ES-I3 (cell line): Measurements from ENCODE around the gene GDF2.

Source experiments
- H3K36me3 ChIP-seq: 2 replicates; pipeline ENCODE4 v1.6.1; 2013; ENCODE audit warnings: mild to moderate bottlenecking, low read length, control low read depth, moderate library complexity; ENCODE audit not compliant: insufficient read depth
- H3K4me1 ChIP-seq: 2 replicates; pipeline ENCODE4 v1.6.1; 2013; ENCODE audit warnings: mild to moderate bottlenecking, control low read depth, low read length; ENCODE audit not compliant: insufficient read depth
- H3K9ac ChIP-seq: 2 replicates; pipeline ENCODE4 v1.6.1; 2013; ENCODE audit warnings: low read depth, mild to moderate bottlenecking, low read length, moderate library complexity
- H3K9me3 ChIP-seq: 2 replicates; pipeline ENCODE4 v1.6.1; 2013; ENCODE audit warnings: mild to moderate bottlenecking, low read length, moderate library complexity; ENCODE audit not compliant: control insufficient read depth, insufficient read depth

Gene GDF2

DNA sequence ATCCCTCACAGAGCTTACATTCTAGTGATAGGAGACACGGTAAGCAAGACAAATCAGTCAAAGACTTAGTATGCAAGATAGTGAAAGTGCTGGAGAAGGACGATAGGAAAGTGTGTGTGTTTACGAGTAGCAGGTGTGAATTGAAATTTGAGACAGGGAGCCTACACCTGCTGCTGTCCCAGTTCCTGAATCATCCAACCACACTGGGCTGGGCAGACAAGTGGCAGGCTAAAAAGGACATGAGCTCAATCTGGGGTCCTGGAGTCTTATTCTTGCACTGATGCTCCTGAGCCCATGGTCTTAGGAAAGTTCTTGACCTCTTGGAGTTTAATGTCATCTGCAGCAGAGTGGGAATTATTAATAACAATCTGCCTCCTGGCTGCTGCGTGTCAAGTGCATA is 42.1 kb downstream of the GDF2 start:
- Histone ChIP-seq H3K36me3 (no peaks in the 10 kb centered on the region), H3K4me1 (no peaks in the 10 kb centered on the region), H3K9ac (no peak overlapping the region), H3K9me3 (no peaks in the 10 kb centered on the region)

DNA sequence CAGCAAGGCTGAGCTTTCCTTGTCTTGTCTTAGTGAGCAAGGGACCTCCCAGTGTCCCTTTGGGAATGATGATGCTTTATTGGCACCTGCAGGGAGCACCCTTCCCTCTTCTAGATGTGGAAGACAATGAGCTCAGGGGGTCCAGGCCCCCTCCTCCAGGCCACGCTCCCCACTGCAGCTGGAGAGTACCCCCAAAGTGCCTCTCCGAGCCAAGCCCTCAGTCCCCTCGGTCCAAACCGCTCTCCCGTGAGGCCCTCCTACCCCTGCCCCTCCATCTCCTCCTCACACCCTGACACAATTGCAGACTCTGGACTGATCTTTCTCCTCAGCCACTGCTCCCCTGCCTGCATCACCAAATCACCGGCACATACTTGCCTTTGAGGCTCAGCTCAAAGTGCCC is 42.7 kb downstream of the GDF2 start:
- no peak overlapping the region for H3K9ac ChIP-seq
- H3K9me3 ChIP-seq, result no peaks in the 10 kb centered on the region
- no peaks in the 10 kb centered on the region for H3K36me3 ChIP-seq
- no peaks in the 10 kb centered on the region for H3K4me1 ChIP-seq

DNA sequence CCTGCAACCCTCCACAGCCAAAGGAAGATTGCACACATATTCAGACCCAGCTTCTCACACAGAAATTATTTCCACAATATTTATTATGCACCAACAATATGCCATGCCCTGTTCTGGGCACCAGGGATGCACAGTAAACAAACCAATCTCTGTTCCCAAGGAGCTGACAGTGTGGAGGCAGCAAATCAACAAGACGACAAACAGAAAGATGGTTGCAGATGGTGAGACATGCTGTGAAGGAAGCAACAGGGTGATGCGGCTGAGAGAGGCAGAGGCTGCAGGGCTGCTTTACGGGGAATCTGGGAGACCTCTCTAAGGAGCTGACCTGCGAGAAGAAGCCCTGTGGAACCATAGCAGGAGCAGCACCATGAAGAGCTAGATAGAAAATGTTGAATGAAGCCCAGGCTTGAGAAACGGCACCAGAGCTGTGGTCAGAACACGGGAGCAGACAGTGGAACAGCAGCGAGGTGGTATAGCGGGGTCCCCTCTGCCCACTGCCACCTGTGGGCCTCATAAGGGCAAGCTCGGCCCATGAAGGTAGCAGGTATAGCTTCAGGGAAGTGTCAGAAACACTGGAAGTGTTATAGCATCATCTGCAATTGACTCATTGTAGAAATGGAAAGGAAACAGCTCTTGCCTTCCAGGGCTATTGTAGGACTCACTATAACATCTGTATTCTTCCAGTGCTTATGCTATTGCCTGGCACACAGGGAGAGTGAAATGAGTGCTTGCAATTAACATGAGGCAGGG is 43.4 kb downstream of the GDF2 start:
- H3K4me1 ChIP-seq, result no peaks in the 10 kb centered on the region
- no peaks in the 10 kb centered on the region for H3K36me3 ChIP-seq
- H3K9me3 ChIP-seq, result no peaks in the 10 kb centered on the region
- no peak overlapping the region for H3K9ac ChIP-seq

DNA sequence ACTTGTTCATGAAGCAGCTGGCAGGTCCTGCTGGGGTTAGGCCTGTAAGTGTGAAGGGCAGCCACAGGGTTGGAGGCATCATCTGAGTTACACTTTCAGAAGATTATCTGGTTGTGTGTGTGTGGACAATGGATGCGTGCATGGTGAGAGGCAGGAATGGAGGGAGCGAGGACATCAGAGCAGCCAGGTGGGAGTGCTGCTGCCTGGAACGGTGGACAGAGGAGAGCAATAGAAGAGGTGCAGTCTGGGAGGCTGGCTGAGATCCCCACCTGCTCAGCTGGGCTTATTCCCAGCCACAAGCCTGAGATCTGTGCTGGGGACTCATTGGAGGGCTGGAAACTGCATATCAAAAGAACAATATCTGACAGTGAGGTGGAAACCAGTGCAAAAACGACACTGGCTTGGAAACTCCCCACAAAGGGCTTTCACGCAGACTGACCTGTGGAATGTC is 44.0 kb downstream of the GDF2 start:
- H3K4me1 ChIP-seq, result no peaks in the 10 kb centered on the region
- no peak overlapping the region for H3K9ac ChIP-seq
- no peaks in the 10 kb centered on the region for H3K9me3 ChIP-seq
- H3K36me3 ChIP-seq, result no peaks in the 10 kb centered on the region

DNA sequence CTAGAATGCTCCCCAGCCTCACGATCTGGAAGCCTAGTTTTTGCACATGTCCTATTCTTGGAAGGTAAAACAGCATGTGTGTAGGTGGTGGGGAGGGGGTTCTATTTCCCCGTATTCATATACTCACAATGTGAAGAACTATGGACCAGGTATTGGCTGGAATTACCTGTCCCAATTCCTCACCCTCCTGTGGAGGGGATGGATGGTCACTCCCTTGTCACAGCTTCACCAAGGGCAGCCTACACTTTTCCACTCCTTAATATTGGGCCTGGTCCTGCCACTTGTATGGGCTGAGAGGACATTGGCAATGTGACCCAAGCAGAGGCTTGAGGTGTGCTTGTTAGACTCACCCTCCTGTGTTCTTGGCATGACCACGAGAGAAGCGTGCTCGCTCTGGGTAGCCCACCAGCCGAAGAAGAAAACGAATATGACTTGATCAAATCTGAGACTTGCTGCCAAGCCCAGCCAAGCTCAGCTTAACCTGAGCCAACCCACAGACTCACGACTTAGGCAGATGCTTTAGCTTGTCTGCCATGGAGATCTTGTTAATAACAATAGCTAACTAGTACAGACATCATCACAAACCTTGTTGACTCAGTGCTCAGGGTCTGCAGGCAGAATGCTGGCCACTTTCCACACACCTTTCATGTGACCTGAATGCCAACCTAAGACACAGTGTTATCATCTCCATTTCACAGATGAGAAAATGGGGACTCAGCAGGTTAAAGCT is 44.6 kb downstream of the GDF2 start:
- no peaks in the 10 kb centered on the region for H3K4me1 ChIP-seq
- no peaks in the 10 kb centered on the region for H3K9me3 ChIP-seq
- no peaks in the 10 kb centered on the region for H3K36me3 ChIP-seq
- no peak overlapping the region for H3K9ac ChIP-seq

DNA sequence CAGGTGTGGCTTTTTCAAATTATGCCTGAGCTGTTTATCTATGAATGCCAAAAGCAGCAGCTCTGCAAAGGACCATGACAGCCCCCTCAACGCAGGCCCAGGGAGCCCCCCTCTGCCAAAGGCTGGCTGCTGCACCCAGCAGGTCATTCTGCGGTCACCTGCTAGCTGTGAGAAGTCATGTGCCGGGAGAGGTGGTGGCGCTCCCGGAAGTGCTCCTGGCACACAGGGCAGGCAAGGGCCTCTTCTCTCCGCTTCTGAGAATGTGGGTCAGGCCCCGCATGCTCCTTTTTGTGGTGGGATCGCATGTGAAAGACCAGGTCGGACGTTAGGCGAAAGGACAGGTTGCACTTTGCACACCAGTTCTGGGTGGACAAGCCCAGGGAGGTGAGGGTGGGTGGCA is 45.4 kb downstream of the GDF2 start:
- Histone ChIP-seq H3K36me3 (no peaks in the 10 kb centered on the region), H3K4me1 (peaks cover 6% of the 10 kb centered on the region; the same call in 1 of the 2 replicates), H3K9me3 (no peaks in the 10 kb centered on the region), H3K9ac (no peak overlapping the region)

DNA sequence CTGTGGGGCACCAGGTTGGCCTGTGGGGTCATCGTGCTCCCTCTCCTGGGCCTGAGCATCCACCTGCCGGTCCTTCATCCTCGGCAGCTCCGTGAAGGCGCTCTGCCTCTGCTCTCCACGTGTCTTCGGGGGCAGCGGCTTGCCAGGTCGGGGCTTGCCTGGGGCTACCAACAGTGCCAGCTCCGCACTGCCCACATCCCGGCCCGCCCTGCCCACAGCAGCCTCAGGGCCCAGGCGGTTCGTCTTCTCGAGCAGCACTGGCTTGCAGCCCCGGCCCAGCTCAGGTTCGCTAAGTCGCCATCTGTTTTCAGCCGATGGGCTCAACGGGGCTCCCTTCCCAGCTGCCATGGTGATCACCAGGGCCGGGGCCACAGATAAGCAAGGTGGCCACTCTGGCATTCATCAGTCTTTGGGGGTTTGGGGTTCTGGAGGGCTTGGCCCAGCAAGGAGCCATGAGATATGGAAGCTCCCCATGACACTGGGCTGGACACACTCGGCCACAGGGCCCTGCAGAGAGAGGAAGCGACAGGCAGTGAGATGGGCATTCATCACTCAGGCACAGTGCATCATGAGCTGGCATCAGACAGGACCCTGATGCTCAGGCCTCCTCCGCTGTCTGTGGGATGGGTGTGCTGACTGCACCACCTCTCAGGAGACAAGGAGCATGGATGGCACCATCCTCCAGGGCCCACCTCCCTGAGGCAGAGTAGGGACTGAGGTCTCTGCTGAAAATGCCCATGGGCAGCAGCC is 46.4 kb downstream of the GDF2 start:
- H3K36me3 ChIP-seq, result no peaks in the 10 kb centered on the region
- H3K4me1 ChIP-seq, result peaks cover 10% of the 10 kb centered on the region; the same call in 1 of the 2 replicates
- no peak overlapping the region for H3K9ac ChIP-seq
- H3K9me3 ChIP-seq, result no peaks in the 10 kb centered on the region

DNA sequence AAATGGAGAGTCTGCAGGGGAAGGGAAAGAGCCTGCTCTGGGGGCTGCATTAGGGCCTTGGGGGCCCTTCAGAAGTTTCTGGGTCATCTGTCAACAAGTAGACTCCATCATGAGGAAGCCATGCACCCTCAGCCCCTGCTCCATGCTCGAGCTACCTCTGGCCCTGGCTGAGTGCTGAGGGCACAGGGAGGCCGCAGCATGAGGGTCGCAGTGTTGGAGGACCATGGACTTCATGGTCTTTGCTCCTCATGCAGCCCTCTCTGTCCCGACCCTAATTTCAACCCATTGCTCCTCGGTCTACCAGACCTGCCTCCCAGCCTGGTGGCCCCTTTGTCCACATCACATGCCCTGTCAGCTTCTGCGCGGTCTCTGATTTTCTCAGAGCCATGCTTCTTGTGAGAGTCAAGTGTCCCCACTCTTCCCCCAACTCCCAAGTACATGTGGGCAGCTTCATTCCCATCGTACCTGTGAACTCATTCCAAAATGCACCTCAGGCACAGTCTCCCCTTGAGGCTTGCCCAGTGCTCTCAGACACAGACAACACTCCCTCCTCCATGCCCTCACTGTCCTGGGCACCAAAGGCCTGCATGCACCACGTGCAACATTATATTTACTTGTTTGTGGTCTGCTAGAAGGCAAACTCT is 47.1 kb downstream of the GDF2 start:
- Histone ChIP-seq H3K36me3 (no peaks in the 10 kb centered on the region), H3K4me1 (peaks cover 10% of the 10 kb centered on the region; the same call in 1 of the 2 replicates), H3K9me3 (no peaks in the 10 kb centered on the region), H3K9ac (no peak overlapping the region)

DNA sequence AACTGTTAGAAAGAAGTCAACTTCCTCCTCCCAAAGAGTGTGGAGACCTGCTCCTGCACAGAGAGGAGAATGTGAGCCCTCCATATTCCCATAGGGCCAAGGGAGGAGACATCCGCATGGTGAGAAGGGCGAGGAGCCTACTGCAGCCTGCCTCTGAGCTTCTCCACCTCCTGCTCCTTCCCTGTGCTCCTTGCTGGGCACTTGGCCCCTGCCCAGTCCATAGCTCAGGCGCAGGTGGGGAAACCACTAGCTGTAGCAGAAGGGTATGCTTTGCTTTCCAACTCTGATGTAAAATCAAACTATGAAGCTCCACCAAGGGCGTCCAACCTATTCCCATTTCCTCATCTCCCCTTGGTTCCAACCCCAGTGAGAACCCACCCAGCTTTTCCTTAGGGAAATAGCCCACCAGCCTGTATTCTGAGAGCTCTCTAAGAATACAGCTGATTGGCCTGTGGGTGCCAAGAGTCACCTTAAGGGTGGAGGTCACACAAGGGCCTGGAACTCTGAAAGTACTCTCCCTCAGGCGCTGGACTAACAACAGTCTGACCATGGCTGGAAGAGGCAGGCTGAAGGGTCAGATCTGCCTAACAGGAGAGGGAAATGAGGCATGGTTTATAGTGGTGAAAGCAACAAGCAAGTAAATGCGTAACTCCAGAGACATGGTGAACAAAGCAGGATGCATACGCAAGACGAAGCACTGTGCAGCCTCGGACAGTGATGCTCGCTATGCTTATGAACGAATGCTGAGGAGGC is 47.9 kb downstream of the GDF2 start:
- Histone ChIP-seq H3K9ac (no peak overlapping the region), H3K9me3 (no peaks in the 10 kb centered on the region), H3K36me3 (no peaks in the 10 kb centered on the region), H3K4me1 (peaks cover 10% of the 10 kb centered on the region; the same call in 1 of the 2 replicates)

DNA sequence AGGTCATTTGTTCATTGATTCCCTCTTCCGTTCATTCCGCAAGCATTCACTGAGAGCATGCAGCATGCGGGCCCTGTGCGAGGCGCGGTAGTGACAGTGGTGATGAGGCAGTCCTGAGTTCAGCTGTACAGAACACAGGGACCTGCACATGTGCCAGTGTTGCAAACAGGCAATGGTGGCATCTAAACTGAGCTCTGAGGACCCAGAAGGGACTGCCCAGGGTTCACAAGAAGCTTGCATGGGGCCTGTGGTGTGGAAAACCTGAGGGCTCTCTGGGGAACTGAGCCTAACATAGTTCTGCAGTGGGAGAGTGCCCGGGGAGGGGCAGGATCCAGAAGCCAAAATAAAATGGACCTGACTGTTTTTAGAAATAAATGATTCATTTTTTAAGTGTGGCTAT is 48.6 kb downstream of the GDF2 start:
- Histone ChIP-seq H3K9ac (no peak overlapping the region), H3K36me3 (no peaks in the 10 kb centered on the region), H3K4me1 (peaks cover 10% of the 10 kb centered on the region; the same call in 1 of the 2 replicates), H3K9me3 (no peaks in the 10 kb centered on the region)

DNA sequence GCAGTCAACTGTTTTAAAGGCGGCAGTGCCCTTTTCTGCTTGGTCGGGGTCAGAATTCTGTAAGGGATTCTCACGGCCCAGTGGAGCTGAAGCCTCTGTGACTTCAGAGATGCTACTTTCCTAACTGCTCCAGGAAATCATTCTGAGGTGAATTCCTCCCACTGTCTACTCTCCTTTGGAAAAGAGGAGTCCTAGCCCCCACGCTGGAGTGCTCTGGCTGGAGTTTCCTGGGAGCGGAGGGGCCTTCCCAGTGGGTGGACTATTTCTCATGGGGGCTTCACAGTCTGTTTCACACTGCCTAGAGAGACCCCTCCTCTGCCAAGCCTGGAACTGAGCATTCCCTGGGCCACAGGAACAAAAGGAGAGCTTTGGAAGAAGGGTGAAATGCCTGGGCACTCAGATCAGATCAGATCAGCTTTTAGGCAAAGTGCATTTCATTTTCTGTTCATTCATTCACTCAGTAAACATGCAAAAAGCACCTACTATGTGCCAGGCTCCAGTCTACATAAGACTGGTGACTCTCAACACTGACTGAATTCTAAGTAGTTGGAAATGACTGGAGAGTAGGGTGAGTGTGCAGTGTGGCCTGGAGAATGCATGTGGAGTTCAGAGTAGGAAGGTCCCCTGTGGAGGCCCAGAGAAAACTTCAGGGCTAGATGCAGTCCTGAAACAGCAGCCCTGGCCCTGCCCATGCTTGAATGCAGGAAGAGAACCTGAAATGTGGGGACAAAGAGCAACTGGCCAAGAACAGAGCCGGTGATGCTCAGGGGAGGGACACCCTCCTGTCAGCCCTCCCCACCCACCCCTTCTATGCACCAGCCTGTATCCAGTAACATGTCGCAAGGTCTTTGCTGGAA is 49.6 kb downstream of the GDF2 start:
- H3K4me1 ChIP-seq, result peaks cover 10% of the 10 kb centered on the region; the same call in 1 of the 2 replicates
- no peak overlapping the region for H3K9ac ChIP-seq
- no peaks in the 10 kb centered on the region for H3K9me3 ChIP-seq
- H3K36me3 ChIP-seq, result no peaks in the 10 kb centered on the region

DNA sequence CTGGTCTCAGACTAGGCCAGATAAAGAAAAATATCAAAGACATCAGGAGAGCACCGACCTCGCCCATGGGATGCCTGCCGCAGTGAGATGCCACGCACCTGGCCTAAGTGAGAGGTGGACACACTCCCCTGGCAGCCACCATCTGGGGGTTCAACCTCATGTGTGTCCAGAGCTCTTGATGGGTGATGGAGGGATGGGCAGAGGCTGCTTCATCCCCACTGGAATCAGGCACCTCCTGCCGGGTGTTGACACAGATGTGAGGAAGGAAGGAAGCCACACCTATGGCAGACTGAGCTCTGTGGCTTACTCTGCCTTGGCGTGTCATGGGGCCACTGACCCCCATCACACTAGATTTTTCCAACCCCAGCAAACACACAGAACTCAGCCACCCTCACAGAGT is 50.5 kb downstream of the GDF2 start:
- Histone ChIP-seq H3K9me3 (no peaks in the 10 kb centered on the region), H3K36me3 (no peaks in the 10 kb centered on the region), H3K4me1 (peaks cover 10% of the 10 kb centered on the region; the same call in 1 of the 2 replicates), H3K9ac (no peak overlapping the region)
